MCF 10A (cell line): ENCODE data around the gene RASGEF1C. TPM values are rescaled to one million over a fixed set of nuclear protein-coding genes. Genes with fewer than 3 reads are reported as not detected.

Experiments
- BruUV-seq: library from RNA; stranded (reverse); fragments of 400-500 nt; replicated peaks from 2 replicates; lab custom pipeline; 2021; lab: Mats Ljungman, UMichigan
- CTCF ChIA-PET: fragments of 300-600 bp; sonication (Branson Sonifier 250); formaldehyde crosslinking; extraction: SDS; loops from one replicate; lab custom pipeline; 2021; ENCODE audit warnings: antibody characterized with exemption, inconsistent platforms; lab: Yijun Ruan, JAX
- POLR2A ChIA-PET: fragments of 300-600, 350-650 bp; sonication (Branson Sonifier 250); formaldehyde crosslinking; extraction: SDS; loops from one replicate; lab custom pipeline; 2020; ENCODE audit warnings: antibody characterized with exemption, inconsistent platforms; lab: Yijun Ruan, JAX
- DNase-seq: peaks from one replicate; pipeline ENCODE4 v3.0.0-alpha.2; 2018; ENCODE audit not compliant: unreplicated experiment
- H3K27ac Mint-ChIP-seq: one replicate; pipeline ENCODE4 v1.8.0; 2022; ENCODE audit warnings: mild to moderate bottlenecking, low read depth, mixed read lengths; ENCODE audit not compliant: unreplicated experiment
- H3K27me3 Mint-ChIP-seq: one replicate; pipeline ENCODE4 v1.8.0; 2022; ENCODE audit warnings: mixed read lengths; ENCODE audit not compliant: insufficient read depth, unreplicated experiment
- H3K36me3 Mint-ChIP-seq: one replicate; pipeline ENCODE4 v1.8.0; 2022; ENCODE audit warnings: mild to moderate bottlenecking, moderate library complexity, mixed read lengths; ENCODE audit not compliant: insufficient read depth, unreplicated experiment
- H3K4me1 Mint-ChIP-seq: one replicate; pipeline ENCODE4 v1.8.0; 2022; ENCODE audit warnings: mixed read lengths; ENCODE audit not compliant: insufficient read depth, unreplicated experiment
- H3K4me3 Mint-ChIP-seq: one replicate; pipeline ENCODE4 v1.8.0; 2022; ENCODE audit warnings: mild to moderate bottlenecking, moderate library complexity, mixed read lengths; ENCODE audit not compliant: unreplicated experiment
- H3K9me3 Mint-ChIP-seq: one replicate; pipeline ENCODE4 v1.8.0; 2022; ENCODE audit warnings: mixed read lengths; ENCODE audit not compliant: unreplicated experiment
- CTCF ChIP-seq: fragments of 200-600 bp; IDR thresholded peaks from one replicate; pipeline ENCODE4 v1.8.0; 2022; ENCODE audit warnings: antibody characterized with exemption, mild to moderate bottlenecking; ENCODE audit not compliant: unreplicated experiment
- intact Hi-C: fragments of 100-400 bp; cut with micrococcal nuclease; formaldehyde crosslinking; loops from 2 replicates; pipeline ENCODE4 v1.14.1; 2022
- total RNA-seq: library from RNA; stranded (reverse); gene quantifications from 2 replicates; pipeline ENCODE4 v1.2.3, GENCODE V29; 2022

Gene RASGEF1C
- total RNA-seq, 1 experiment from 2014 or later: not detected

- Mint-ChIP-seq H3K4me1 (no peaks in the 10 kb centered on the region), H3K4me3 (no peak overlapping the region), H3K9me3 (peaks cover 8% of the 10 kb centered on the region), H3K36me3 (no peaks in the 10 kb centered on the region), H3K27ac (no peak overlapping the region), H3K27me3 (no peaks in the 10 kb centered on the region)
- BruUV-seq: no TSS peak
- ChIA-PET POLR2A (interaction anchor here (0.7 kb wide), 1 partner anchor 1109 kb away, joined by 3 read pairs; no protein-coding TSS in a partner anchor), CTCF (interaction anchor here (0.7 kb wide), 1 partner anchor 268 kb away, joined by 8 read pairs; no protein-coding TSS in a partner anchor)
- no peak for TF ChIP-seq CTCF
- intact Hi-C loops: loop anchor here (10.0 kb wide), 1 partner anchor 451 kb away; the partner anchor contains the start of gene HNRNPH1
- no peak for DNase-seq
Observed at GRCh38 chr5:180075703-180076102, 133.3 kb downstream of the RASGEF1C start.

DNA sequence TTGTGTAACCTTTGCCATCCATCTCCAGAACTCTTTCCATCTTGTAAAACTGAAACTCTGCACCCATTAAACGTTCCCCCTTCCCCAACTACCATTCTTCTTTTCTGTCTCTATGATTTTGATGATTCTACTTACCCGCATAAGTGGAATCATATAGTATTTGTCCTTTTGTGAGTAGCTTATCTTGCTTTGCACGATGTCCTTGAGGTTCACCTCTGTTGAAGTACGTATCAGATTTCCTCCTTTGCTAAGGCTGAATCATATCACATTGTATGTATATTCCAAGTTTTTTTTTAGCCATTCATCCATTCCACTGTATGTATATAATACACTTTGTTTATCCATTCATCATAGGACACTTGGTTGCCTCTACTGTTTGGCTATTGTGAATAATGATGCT lies 134.5 kb downstream of the RASGEF1C start:
- no peak for DNase-seq
- ChIA-PET POLR2A (no interaction called here), CTCF (no interaction called here)
- TF ChIP-seq CTCF: no peak
- no peak overlapping the region for H3K4me3 Mint-ChIP-seq
- H3K27ac Mint-ChIP-seq: no peak overlapping the region
- no TSS peak for BruUV-seq
- H3K4me1 Mint-ChIP-seq: peaks cover 6% of the 10 kb centered on the region
- no peaks in the 10 kb centered on the region for H3K27me3 Mint-ChIP-seq
- peaks cover 8% of the 10 kb centered on the region for H3K9me3 Mint-ChIP-seq
- no peaks in the 10 kb centered on the region for H3K36me3 Mint-ChIP-seq
- intact Hi-C loops: loop anchor here (5.0 to 10.0 kb wide), 2 partner anchors 167 to 450 kb away; partner anchors contain the start of genes HNRNPH1 and TBC1D9B

DNA sequence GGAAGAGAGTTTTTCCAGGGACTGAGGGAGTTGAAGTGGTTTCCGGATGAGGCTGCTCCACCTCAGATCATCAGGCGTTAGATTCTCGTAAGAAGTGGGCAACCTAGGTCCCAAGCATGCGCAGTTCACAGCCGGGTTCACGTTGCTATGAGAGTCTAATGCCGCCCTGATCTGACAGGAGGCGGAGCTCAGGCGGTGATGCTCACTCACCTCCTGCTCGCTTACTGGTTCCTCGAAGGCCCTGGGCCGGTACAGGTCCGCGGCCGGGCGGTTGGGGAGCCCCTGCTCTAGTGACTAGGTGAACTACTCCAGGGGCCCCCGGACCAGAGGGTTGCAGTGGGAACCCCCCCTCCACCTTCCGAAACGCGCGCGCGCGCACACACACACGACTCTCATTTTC lies 136.5 kb downstream of the RASGEF1C start:
- Mint-ChIP-seq H3K4me3 (no peak overlapping the region), H3K4me1 (peaks cover 17% of the 10 kb centered on the region), H3K9me3 (peaks cover 8% of the 10 kb centered on the region), H3K27me3 (no peaks in the 10 kb centered on the region), H3K27ac (no peak overlapping the region), H3K36me3 (no peaks in the 10 kb centered on the region)
- BruUV-seq: no TSS peak
- no peak for TF ChIP-seq CTCF
- ChIA-PET POLR2A (interaction anchor here (0.6 to 0.9 kb wide), 2 partner anchors 423 to 825 kb away, joined by 3 to 5 read pairs; no protein-coding TSS in a partner anchor), CTCF (interaction anchor here (0.6 to 0.7 kb wide), 2 partner anchors 194 to 409 kb away, joined by 3 read pairs; no protein-coding TSS in a partner anchor)
- intact Hi-C loops: loop anchor here (5.0 to 10.0 kb wide), 2 partner anchors 165 to 448 kb away; partner anchors contain the start of genes HNRNPH1 and TBC1D9B
- DNase-seq: no peak

DNA sequence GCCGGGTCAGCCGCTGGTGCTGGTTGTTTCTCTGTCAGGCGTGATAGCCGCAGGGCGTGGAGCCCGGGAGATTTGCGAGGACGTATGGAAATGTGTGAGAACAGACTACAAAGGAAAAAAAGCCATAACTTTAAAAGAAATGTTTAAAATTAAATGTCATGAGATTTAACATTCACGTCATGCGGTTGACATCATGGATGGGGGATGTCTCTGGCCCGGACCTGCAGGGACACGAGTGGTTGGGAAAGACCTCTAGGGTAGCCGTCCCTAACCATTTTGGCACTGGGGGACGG lies 136.8 kb downstream of the RASGEF1C start:
- Mint-ChIP-seq H3K4me1 (peaks cover 20% of the 10 kb centered on the region), H3K27ac (no peak overlapping the region), H3K36me3 (no peaks in the 10 kb centered on the region), H3K9me3 (peaks cover 8% of the 10 kb centered on the region), H3K27me3 (no peaks in the 10 kb centered on the region), H3K4me3 (peak overlapping the region; percentile 95)
- DNase-seq: no peak
- POLR2A ChIA-PET: interaction anchor here (0.6 kb wide), 1 partner anchor 825 kb away, joined by 5 read pairs; no protein-coding TSS in a partner anchor
- no TSS peak for BruUV-seq
- TF ChIP-seq CTCF: no peak
- CTCF ChIA-PET: no interaction called here
- intact Hi-C loops: loop anchor here (5.0 to 10.0 kb wide), 2 partner anchors 165 to 447 kb away; partner anchors contain the start of genes HNRNPH1 and TBC1D9B
